Measurements from ENCODE around the gene ATE1.

- no peak for TF ChIP-seq CTCF (IDR thresholded peaks at IDR 0.05; ENCODE audit: poor library complexity)
- no peak for TF ChIP-seq EZH2 (IDR thresholded peaks at IDR 0.05; ENCODE audit: borderline replicate concordance)
- TF ChIP-seq EZH2phosphoT487 (IDR thresholded peaks at IDR 0.05; ENCODE audit: low read depth, severe bottlenecking, unreplicated experiment), result no peak
These were observed 186.5 kb downstream of the ATE1 start for GRCh38 chr10:121741248-121741792.

All from hepatocyte (in vitro differentiated cells).